ENCODE measurements around the gene ADIG.

Gene ADIG

GRCh38 chr20:38602185-38602581 lies 21.2 kb downstream of the ADIG start:
- no peak for DNase-seq (ENCODE audit: low read depth, low spot score)

DNA sequence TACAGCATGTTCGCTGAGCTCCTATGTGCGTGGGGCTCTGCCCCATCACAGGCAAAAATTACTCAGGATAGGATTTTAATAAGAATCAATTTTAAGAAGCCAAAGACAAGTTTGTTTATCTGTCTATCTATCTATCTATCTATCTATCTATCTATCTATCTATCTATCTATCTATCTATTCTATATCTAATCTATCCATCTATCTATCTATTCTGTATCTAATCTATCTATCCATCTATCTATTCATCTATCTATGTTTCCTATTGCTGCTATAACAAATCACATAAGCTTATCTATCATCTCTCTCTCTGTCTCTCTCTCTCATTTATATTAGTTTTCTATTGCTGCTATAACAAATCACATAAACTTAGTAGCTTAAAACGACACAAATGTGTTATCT lies 22.3 kb downstream of the ADIG start:
- no peak for DNase-seq (ENCODE audit: low read depth, low spot score)

GRCh38 chr20:38604873-38605303 lies 23.9 kb downstream of the ADIG start:
- no peak for DNase-seq (ENCODE audit: low read depth, low spot score)

DNA sequence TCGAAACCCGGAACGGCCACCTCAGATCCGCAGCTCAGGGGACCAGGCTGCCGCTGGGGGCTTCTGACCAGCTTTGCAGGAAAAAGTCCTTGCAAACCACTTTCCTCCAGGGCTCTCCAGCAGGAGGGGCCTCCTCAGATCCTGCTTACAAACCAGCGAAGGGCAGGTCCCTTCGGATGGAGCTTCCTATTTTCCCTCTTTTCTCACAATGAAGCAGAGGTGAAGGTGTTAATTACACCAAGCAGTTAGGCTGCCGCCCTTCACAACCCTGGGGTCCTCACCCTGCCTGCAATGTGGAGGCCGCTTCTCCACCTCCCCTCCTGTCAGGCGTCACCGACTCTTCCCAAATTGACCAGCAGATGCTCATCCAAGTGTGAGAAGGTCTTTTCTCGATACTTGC lies 26.4 kb downstream of the ADIG start:
- no peak for DNase-seq (ENCODE audit: low read depth, low spot score)

GRCh38 chr20:38608188-38608587 lies 27.2 kb downstream of the ADIG start:
- DNase-seq (ENCODE audit: low read depth, low spot score), result no peak

GRCh38 chr20:38609815-38610214 lies 28.8 kb downstream of the ADIG start:
- no peak for DNase-seq (ENCODE audit: low read depth, low spot score)

- no peak for DNase-seq (ENCODE audit: low read depth, low spot score)
Measured at GRCh38 chr20:38610521-38610920, 29.5 kb downstream of the ADIG start.

- no peak for DNase-seq (ENCODE audit: low read depth, low spot score)
Measured at GRCh38 chr20:38612751-38613515, 31.9 kb downstream of the ADIG start.

- no peak for DNase-seq (ENCODE audit: low read depth, low spot score)
Measured at GRCh38 chr20:38615283-38615682, 34.3 kb downstream of the ADIG start.

GRCh38 chr20:38616457-38616856 lies 35.5 kb downstream of the ADIG start:
- no peak for DNase-seq (ENCODE audit: low read depth, low spot score)

DNA sequence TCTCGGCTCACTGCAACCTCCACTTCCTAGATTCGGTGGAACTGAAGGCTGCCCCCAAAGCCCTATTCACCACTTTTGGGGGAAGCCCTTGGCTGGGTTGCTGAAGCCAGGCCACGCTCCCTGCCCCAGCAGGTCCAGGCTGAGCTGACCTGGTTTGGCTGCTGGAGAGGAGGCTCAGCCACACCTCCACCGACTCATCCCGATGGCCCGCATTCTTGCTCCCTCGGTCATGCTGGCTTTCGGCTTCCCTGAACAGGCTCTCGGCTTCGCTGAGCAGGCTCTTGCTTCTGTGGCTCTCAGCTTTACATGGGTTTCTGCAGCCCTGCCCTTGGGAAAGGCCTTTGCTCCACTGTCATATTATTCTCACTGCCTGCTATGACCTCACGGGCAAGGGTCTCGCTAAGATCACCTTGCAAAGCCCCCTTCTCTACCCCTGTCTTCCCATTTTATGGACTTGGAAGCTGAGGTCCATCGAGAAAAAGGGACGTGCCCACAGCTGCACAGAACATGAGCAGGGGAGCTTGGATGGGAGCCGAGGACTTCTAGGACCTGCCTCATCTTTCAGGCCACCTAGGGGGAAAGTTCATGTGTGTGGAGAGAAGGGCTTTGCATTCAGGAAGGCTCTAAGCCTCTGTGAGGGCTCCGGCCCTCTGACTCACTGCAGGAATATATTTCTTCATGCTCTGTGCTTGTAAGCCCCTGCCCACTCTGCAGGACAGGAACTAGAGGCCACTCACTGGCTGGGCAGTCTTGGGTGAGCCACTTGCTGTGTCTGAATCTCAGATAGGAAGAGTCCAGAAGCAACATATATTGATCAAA lies 36.2 kb downstream of the ADIG start:
- DNase-seq (ENCODE audit: low read depth, low spot score), result no peak

GRCh38 chr20:38617830-38618196 lies 36.8 kb downstream of the ADIG start:
- DNase-seq (ENCODE audit: low read depth, low spot score), result no peak

GRCh38 chr20:38620441-38620840 lies 39.4 kb downstream of the ADIG start:
- no peak for DNase-seq (ENCODE audit: low read depth, low spot score)

GRCh38 chr20:38623061-38623460 lies 42.1 kb downstream of the ADIG start:
- DNase-seq (ENCODE audit: low read depth, low spot score), result no peak

- DNase-seq (ENCODE audit: low read depth, low spot score), result no peak
Measured at GRCh38 chr20:38624084-38624483, 43.1 kb downstream of the ADIG start.

GRCh38 chr20:38625896-38626295 lies 44.9 kb downstream of the ADIG start:
- no peak for DNase-seq (ENCODE audit: low read depth, low spot score)

DNA sequence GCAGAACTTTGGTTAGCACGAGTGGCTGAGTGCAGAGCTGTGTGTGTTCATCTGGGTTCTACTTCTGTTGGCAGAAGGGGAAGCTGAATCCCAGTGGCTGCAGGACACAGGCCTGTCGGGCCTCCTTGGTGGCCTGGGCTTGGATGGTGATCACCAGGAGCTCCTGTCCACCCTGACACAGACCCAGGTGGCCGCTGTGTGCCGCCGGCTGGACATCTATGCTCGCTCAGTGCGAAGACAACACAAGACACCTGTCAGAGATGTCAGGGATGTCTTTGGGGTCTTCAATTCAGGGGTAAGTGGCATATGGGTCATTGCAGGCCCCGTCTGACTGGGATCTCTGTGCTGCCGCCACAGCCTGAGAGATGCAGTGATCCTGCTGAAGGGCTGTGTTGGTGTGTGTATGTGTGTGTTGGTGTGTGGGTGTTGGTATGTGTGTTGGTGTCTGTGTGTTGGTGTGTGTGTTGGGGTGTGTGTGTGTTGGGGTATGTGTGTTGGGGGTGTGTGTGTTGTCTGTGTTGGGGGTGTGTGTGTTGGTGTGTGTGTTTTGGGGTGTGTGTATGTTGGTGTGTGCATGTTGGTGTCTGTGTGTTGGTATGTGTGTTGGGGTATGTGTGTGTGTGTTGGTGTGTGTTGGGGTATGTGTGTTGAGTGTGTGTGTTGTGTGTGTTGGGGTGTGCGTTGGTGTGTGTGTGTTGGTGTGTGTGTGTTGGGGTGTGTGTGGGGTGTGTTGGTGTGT lies 46.1 kb downstream of the ADIG start:
- DNase-seq (ENCODE audit: low read depth, low spot score), result no peak

DNA sequence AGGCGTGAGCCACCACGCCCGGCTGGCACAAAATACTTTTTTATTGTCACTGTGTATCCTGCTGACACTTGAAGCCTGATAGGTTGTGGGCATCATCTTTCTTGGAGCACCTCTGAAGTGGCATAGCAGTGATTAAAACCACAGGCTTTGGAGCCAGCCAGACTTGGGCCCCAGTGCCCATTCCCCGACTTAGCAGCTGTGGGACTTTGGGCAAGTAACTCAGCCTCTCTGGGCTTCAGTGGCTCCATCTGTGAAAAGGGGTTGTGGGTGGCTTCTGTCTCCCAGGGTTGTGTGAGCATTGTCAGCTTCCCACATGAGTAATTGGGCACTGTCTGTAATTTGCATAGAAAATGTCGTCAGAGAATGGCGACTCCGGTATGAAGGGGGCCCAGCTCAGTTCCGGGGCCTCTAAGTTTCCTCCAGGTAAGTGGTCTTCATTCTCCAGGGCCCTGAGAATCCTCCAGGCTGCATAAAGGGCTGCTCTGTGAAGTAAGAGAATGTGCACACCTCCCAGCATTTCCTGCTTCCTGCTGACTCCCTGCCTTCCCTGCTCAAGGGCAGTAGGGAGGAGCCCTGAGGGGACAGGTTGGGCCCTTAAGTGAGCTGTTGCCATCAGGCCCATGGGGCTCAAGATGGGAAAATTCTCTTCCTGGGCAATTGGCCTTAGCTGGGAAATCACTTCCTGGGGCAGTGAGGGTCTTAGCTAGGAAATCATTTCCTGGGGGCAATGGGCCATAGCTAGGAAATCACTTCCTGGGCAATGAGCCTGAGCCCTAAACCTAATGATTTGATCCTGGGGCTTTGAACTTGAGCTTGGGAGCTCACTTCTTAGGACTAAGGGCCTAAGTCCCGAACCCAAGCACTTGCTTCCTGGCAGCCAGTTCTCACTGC lies 47.8 kb downstream of the ADIG start:
- no peak for DNase-seq (ENCODE audit: low read depth, low spot score)

DNA sequence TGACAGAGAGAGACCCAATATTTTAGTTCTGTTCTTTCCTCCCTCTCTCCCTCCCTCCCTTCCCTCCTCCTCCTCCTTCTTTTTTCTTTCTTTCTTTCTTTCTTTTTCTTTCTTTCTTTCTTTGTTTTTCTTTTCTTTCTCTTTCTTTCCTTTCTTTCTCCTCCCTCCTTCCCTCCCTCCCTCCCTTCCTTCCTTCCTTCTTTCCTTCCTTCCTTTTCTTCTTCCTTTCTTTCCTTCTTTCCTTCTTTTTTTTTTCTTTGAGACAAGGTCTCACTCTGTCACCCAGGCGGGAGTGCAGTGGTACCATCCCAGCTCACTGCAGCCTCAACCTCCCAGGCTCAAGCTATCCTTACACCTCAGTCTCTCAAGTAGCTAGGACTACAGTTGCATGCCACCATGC lies 49.0 kb downstream of the ADIG start:
- no peak for DNase-seq (ENCODE audit: low read depth, low spot score)

- DNase-seq (ENCODE audit: low read depth, low spot score), result no peak
Measured at GRCh38 chr20:38630727-38631126, 49.7 kb downstream of the ADIG start.

Data from smooth muscle cell of the brain vasculature (primary cell).